Testis (tissue), 5 donors: ENCODE results near the gene SASH1. TPM values are rescaled to one million over a fixed set of nuclear protein-coding genes. Genes with fewer than 3 reads are reported as not detected.

Source experiments
- DNase-seq: peaks from one replicate; pipeline ENCODE4 v3.0.0-alpha.2; 2019
- H3K27ac ChIP-seq, 2 donors: fragments of 200-600 bp; sonication (generic); one replicate each; pipeline ENCODE4 v1.5.1; 2019
- H3K27me3 ChIP-seq: fragments of 200-600 bp; sonication (generic); one replicate; pipeline ENCODE4 v1.5.1; 2019
- H3K36me3 ChIP-seq: fragments of 200-600 bp; sonication (generic); one replicate; pipeline ENCODE4 v1.5.1; 2017; ENCODE audit warnings: low read depth; ENCODE audit errors: missing control alignments
- H3K4me1 ChIP-seq: fragments of 200-600 bp; sonication (generic); one replicate; pipeline ENCODE4 v1.5.1; 2019
- H3K4me3 ChIP-seq, 2 donors: fragments of 200-600 bp; sonication (generic); one replicate each; pipeline ENCODE4 v1.5.1; 2017 to 2019
- H3K9me3 ChIP-seq: fragments of 200-600 bp; sonication (generic); one replicate; pipeline ENCODE4 v1.5.1; 2017
- CTCF ChIP-seq, 3 experiments: fragments of 450-650 bp in 2 of 3; fragments of 200-600 bp in 1 of 3; sonication (generic) in 1 of 3; IDR thresholded peaks; one replicate each; pipeline ENCODE4 v1.5.1; 2016 to 2019; ENCODE audit warnings: antibody characterized with exemption in 3 of 3, mild to moderate bottlenecking in 2 of 3, moderate library complexity in 1 of 3
- POLR2A ChIP-seq: fragments of 450-650 bp; IDR thresholded peaks from one replicate; pipeline ENCODE4 v1.6.1; 2017; ENCODE audit warnings: antibody characterized with exemption, mild to moderate bottlenecking, moderate library complexity
- WGBS, 2 donors: methylation state at CpG; one replicate each; pipeline ENCODE4 v1.1.5; 2018; 5-methylcytosine and 5-hydroxymethylcytosine counted together
- intact Hi-C: fragments of 100-400 bp; cut with DNase I; formaldehyde crosslinking; loops from one replicate; pipeline ENCODE4 v1.15.1; 2023; ENCODE audit warnings: low total_unique reads
- long read RNA-seq, 2 donors: transcript quantifications; one replicate each; lab custom pipeline, GENCODE V29; 2026
- polyA plus RNA-seq: library from polyadenylated mRNA; stranded (reverse); fragments of 350-450 nt; fragmentation: Illumina TruSeq; extraction: RNeasy Lipid Tissue Mini Kit (QIAGEN cat#74804); gene quantifications from one replicate; pipeline ENCODE4 v1.2.3, GENCODE V29; 2014; ENCODE audit warnings: low read depth, low replicate concordance; ENCODE audit not compliant: insufficient read depth
- total RNA-seq, 2 donors: library from RNA; depleted of rRNA; stranded (reverse); fragments of >200 nt; gene quantifications; one replicate each; pipeline ENCODE4 v1.2.3, GENCODE V29; 2016

Gene SASH1
- total RNA-seq (10 to 100 TPM; 40.3 to 42.1 TPM), polyA plus RNA-seq (12.1 TPM)
- long read RNA-seq, donor 1, partial matches to known transcripts = 10 of 10 reads
- long read RNA-seq, donor 1, other reads (novel, unspliced or antisense) = 0 of 10 reads
- long read RNA-seq, donor 2 = 0 reads

- no peaks in the 10 kb centered on the region for H3K27me3 ChIP-seq
- no peaks in the 10 kb centered on the region for H3K9me3 ChIP-seq
- peaks cover 8% of the 10 kb centered on the region for H3K4me1 ChIP-seq
- no peaks in the 10 kb centered on the region for H3K36me3 ChIP-seq
- H3K27ac ChIP-seq = peak within 1 kb of the TSS; percentile 82 to 87
- intact Hi-C loops = no loop called here
- TF ChIP-seq POLR2A (no peak), CTCF (IDR thresholded peaks at IDR 0.05) (no peak)
- peak; percentile 76 for DNase-seq
- H3K4me3 ChIP-seq = peak within 1 kb of the TSS; percentile 65 to 73
- 0% methylated on average over 20 to 39 of the region's 67 CpGs for WGBS, 2 donors
Measured at GRCh38 chr6:148342350-148343046, at the start of gene SASH1. SASH1 (plus strand) TSS chr6:148342838; CDS start chr6:148343068, 230 bp downstream.

- peak overlapping the region in 1 of 2 donors; percentile 9 for H3K27ac ChIP-seq
- no peak overlapping the region for H3K4me3 ChIP-seq
- no peaks in the 10 kb centered on the region for H3K36me3 ChIP-seq
- H3K9me3 ChIP-seq = no peaks in the 10 kb centered on the region
- H3K4me1 ChIP-seq = peaks cover 44% of the 10 kb centered on the region
- TF ChIP-seq CTCF (IDR thresholded peaks at IDR 0.05) (no peak), POLR2A (no peak)
- no peaks in the 10 kb centered on the region for H3K27me3 ChIP-seq
- WGBS, 2 donors = 55 to 73% methylated on average over 9 of the region's 9 CpGs
- intact Hi-C loops = no loop called here
- peak; percentile 79 for DNase-seq
Measured at GRCh38 chr6:148293181-148293995, 49.2 kb upstream of the SASH1 start.

DNA sequence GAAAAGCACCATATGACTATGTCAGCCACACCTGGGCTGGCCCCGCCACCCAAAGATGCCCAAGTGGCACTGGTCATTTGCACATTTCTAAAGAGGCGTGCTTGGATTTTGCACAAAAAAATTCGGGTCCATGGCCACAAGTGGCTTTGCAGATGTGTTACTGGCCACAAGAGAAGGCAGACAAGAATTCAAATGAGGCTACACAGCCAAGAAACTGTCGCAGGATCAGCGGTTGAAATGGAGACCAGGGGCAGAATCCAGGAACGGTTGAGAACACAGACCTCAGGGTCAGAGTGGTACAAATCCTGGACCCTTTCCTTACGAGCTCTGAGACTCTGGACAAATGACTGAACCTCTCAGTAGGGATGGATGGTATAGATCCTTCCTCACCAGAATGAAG, 48.6 kb upstream of the SASH1 start:
- no peak overlapping the region for H3K4me3 ChIP-seq
- H3K27me3 ChIP-seq = no peaks in the 10 kb centered on the region
- peak overlapping the region; percentile 9 to 34 for H3K27ac ChIP-seq
- no peak for TF ChIP-seq POLR2A
- no peak for TF ChIP-seq CTCF (IDR thresholded peaks at IDR 0.05)
- no peaks in the 10 kb centered on the region for H3K9me3 ChIP-seq
- no peak for DNase-seq
- H3K36me3 ChIP-seq = no peaks in the 10 kb centered on the region
- intact Hi-C loops = no loop called here
- WGBS, 2 donors = 81 to 87% methylated on average over 7 of the region's 7 CpGs
- H3K4me1 ChIP-seq = peaks cover 44% of the 10 kb centered on the region

DNA sequence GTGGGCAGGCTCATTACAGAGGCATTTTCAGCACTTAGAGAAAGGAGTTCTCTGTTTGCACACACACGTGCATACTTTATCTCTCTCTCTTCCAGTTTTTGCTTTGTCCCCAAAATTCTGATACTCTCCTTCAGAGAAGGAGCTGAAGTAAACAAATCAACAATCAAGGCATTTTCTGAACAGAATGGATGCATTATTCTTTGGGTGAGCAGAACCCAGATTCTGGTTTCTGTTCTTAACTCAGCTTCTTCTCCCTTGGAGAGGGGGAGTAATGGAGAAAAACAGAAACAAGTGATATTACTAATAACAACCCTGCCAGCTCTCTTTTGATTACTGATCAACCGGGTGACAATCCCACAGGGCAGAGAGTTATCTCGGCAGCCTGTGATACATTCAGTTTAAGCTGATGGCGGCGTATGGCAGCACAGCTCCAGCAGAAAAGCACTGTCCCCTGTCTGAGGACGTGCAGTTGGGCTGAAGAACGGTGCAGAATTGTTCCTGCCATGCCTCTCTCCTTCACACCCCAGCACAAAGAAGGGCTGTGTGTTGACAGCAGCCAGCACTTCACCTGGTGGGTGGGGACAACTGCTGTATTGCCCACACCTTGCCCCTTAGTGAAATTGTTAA, 47.3 kb upstream of the SASH1 start:
- Histone ChIP-seq H3K4me1 (peaks cover 44% of the 10 kb centered on the region), H3K9me3 (no peaks in the 10 kb centered on the region), H3K27me3 (no peaks in the 10 kb centered on the region), H3K27ac (peak overlapping the region; percentile 9 to 36), H3K36me3 (no peaks in the 10 kb centered on the region), H3K4me3 (no peak overlapping the region)
- TF ChIP-seq CTCF (IDR thresholded peaks at IDR 0.05) = no peak
- WGBS, 2 donors = 65 to 70% methylated on average over 7 of the region's 7 CpGs
- peak; percentile 55 for DNase-seq
- intact Hi-C loops = no loop called here
